ENCODE results near the gene ENPP7. TPM values are rescaled to one million over a fixed set of nuclear protein-coding genes. Genes with fewer than 3 reads are reported as not detected.
A peak's percentile ranks its signal among the peaks of the same experiment; 100 is the strongest.

Gene ENPP7
- total and polyA plus RNA-seq, 2 donors (not counting 3 experiments of a cell fraction or from before 2014, with no cell fraction given), result not detected

DNA sequence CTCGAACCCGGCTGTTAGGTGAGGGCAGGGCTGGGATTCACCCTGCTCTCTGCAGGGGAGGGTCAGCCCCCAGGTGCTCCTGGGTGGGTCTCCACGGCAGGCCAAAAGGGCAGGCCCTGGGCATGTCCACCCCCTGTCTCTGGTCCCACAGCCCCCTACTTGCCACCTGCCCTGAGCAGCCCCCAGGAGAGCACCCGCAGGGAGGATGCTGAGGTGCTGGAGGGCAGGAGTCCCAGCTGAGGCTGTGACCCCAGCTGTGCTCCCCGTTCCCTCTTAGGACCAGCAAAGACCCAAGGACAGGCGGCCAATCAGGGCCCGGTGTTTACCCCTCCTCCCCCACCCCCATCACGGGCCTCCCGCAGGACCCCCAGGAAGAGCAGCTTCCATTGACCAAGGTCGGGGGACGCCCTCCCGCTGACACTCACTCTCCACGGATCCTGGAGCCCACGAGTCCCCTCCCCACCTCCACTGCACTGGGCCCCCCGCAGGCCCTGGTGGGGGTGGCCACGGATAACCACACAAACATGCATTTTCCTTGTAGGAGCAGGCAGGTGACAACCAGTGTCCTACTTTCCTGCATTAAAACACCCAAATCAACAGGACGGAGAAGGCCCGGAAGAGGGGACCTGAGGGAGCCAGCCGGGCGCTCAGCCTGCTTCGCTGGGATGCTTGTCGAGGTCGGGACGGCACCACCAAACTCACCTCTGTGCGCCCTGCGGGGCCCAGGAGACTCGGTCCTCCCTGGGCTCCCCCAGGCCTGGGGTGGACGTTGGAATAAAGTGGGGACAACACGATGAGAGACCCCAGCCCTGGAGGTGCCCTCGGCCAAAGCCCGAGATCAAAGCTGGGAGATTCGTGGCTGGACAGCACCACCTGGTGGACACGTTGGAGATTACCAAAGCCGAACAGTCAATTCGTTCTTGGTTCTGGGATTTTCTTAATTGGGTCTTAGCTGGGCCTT lies 22.5 kb upstream of the ENPP7 start:
- CTCF ChIA-PET, result interaction anchor here (0.7 to 1.7 kb wide), 21 partner anchors 9 to 663 kb away, joined by 3 to 23 read pairs (median 4); no protein-coding TSS in a partner anchor
- H3K9me1 ChIP-seq (replicated peaks; ENCODE audit: control insufficient read depth, extremely low read depth, insufficient read depth, low read length), result no peaks in the 10 kb centered on the region
- H2AFZ ChIP-seq (ENCODE audit: low read depth, low read length), result peak overlapping the region; percentile 75
- intact Hi-C loops (cut with micrococcal nuclease), result loop anchor here (1.0 to 5.0 kb wide), 4 partner anchors 96 to 621 kb away; partner anchors contain the start of gene RBFOX3
- H3K27ac ChIP-seq (ENCODE audit: insufficient read depth, low read depth, low read length), result no peak overlapping the region
- no peak overlapping the region for H3K9ac ChIP-seq (replicated peaks; ENCODE audit: extremely low read depth, insufficient read depth, low read length)
- H3K4me2 ChIP-seq (ENCODE audit: insufficient read depth, low read length), result no peak overlapping the region
- no peak overlapping the region for H3K4me3 ChIP-seq (replicated peaks in 1 of 3; ENCODE audit: insufficient read depth in 1 of 3, low read depth in 1 of 3, low read length in 3 of 3)
- H3K79me2 ChIP-seq (ENCODE audit: control insufficient read depth, insufficient read depth, low read length), result no peaks in the 10 kb centered on the region
- DNase-seq (ENCODE audit: low read depth, low spot score), result peak; percentile 35
- no peaks in the 10 kb centered on the region for H3K9me3 ChIP-seq (replicated peaks; ENCODE audit: control insufficient read depth, insufficient read depth, low read length)
- TF ChIP-seq EZH2 (IDR thresholded peaks at IDR 0.05; ENCODE audit: borderline replicate concordance, low read depth, low read length, severe bottlenecking) (no peak), CTCF (IDR thresholded peaks at IDR 0.05; ENCODE audit: extremely low read depth in 1 of 2, insufficient read depth in 1 of 2, low read depth in 1 of 2, low read length in 2 of 2) (peak; percentile 57 to 75), GATA2 (IDR thresholded peaks at IDR 0.05; ENCODE audit: insufficient read depth, insufficient read length, low read depth, low read length) (no peak), JUN (IDR thresholded peaks at IDR 0.05; ENCODE audit: borderline replicate concordance, insufficient read depth, insufficient read length, low read depth) (no peak), POLR2AphosphoS5 (IDR thresholded peaks at IDR 0.05; ENCODE audit: insufficient read depth, low read depth, low read length) (no peak), POLR2A (IDR thresholded peaks at IDR 0.05; ENCODE audit: low read depth, low read length) (no peak)
- H4K20me1 ChIP-seq (replicated peaks; ENCODE audit: control insufficient read depth, extremely low read depth, insufficient read depth, low read length), result no peaks in the 10 kb centered on the region
- no peaks in the 10 kb centered on the region for H3K4me1 ChIP-seq (ENCODE audit: control insufficient read depth, extremely low read depth, insufficient read depth, low read length)
- H3K36me3 ChIP-seq (ENCODE audit: control insufficient read depth in 2 of 2, extremely low read depth in 1 of 2, insufficient read depth in 2 of 2, low read length in 2 of 2), result no peaks in the 10 kb centered on the region
- no TSS peak for BruUV-seq (replicated peaks)
- no peaks in the 10 kb centered on the region for H3K27me3 ChIP-seq (ENCODE audit: control insufficient read depth in 2 of 2, insufficient read depth in 2 of 2, low read length in 2 of 2)
- peak; percentile 94 for FAIRE-seq
- dilution Hi-C loops (cut with MboI; ENCODE audit: extremely low pct_ligation_motif_present, low sequenced_read_pairs), result no loop called here
- POLR2A ChIA-PET, result no interaction called here

All from endothelial cell of umbilical vein (primary cell).